GM23338 (cell line): ENCODE results near the gene CARHSP1. TPM values are rescaled to one million over a fixed set of nuclear protein-coding genes. Genes with fewer than 3 reads are reported as not detected.

Experiments used
- ATAC-seq: fragments of 200-7000 bp; cut with Tn5 transposase; 3 replicates; pipeline ENCODE4 v1.9.1; 2020
- DNase-seq: peaks from one replicate; pipeline ENCODE4 v3.0.0-alpha.2; 2015; ENCODE audit warnings: low spot score
- H2AFZ ChIP-seq: fragments of 200-600 bp; sonication (generic); 2 replicates; pipeline ENCODE4 v1.8.0; 2016; ENCODE audit warnings: antibody characterized with exemption, mild to moderate bottlenecking, moderate library complexity
- H3F3A ChIP-seq: fragments of 200-600 bp; sonication (generic); replicated peaks from 2 replicates; pipeline ENCODE4 v1.8.0; 2017; ENCODE audit warnings: antibody characterized with exemption, mixed run types, low read depth
- H3K27ac ChIP-seq: fragments of 200-600 bp; sonication (generic); 2 replicates; pipeline ENCODE4 v1.6.1; 2016; ENCODE audit warnings: low read depth
- H3K27me3 ChIP-seq: fragments of 200-600 bp; sonication (generic); 2 replicates; pipeline ENCODE4 v1.8.0; 2016; ENCODE audit warnings: mild to moderate bottlenecking, mixed run types, moderate library complexity; ENCODE audit not compliant: insufficient read depth
- H3K36me3 ChIP-seq: fragments of 200-600 bp; sonication (generic); 2 replicates; pipeline ENCODE4 v1.8.0; 2016; ENCODE audit warnings: mild to moderate bottlenecking; ENCODE audit not compliant: insufficient read depth
- H3K4me1 ChIP-seq: fragments of 200-600 bp; sonication (generic); 2 replicates; pipeline ENCODE4 v1.8.0; 2016; ENCODE audit warnings: mild to moderate bottlenecking, moderate library complexity; ENCODE audit not compliant: insufficient read depth
- H3K4me2 ChIP-seq: fragments of 200-600 bp; sonication (generic); 2 replicates; pipeline ENCODE4 v1.7.1; 2017; ENCODE audit warnings: mixed run types
- H3K4me3 ChIP-seq: fragments of 200-600 bp; sonication (generic); 2 replicates; pipeline ENCODE4 v1.6.1; 2016; ENCODE audit warnings: mixed run types
- H3K79me2 ChIP-seq: fragments of 200-600 bp; sonication (generic); replicated peaks from 2 replicates; pipeline ENCODE4 v1.8.0; 2017; ENCODE audit warnings: mild to moderate bottlenecking; ENCODE audit not compliant: insufficient read depth
- H3K9me2 ChIP-seq: fragments of 200-600 bp; sonication (generic); 2 replicates; pipeline ENCODE4 v1.8.0; 2017; ENCODE audit not compliant: insufficient read depth
- H4K20me1 ChIP-seq: fragments of 200-600 bp; sonication (generic); replicated peaks from 2 replicates; pipeline ENCODE4 v1.8.0; 2017; ENCODE audit warnings: mild to moderate bottlenecking; ENCODE audit not compliant: insufficient read depth
- H3K27ac Mint-ChIP-seq: 2 replicates; pipeline ENCODE4 v1.8.0; 2020; ENCODE audit warnings: inconsistent platforms, mild to moderate bottlenecking, moderate library complexity, mixed read lengths
- H3K27me3 Mint-ChIP-seq: 3 replicates; pipeline ENCODE4 v1.8.0; 2022; ENCODE audit warnings: low read depth, mild to moderate bottlenecking, moderate library complexity, mixed read lengths, inconsistent platforms; ENCODE audit not compliant: insufficient read depth, poor library complexity
- H3K36me3 Mint-ChIP-seq: 3 replicates; pipeline ENCODE4 v1.8.0; 2021; ENCODE audit warnings: low read depth, mild to moderate bottlenecking, inconsistent platforms, moderate library complexity, mixed read lengths
- H3K4me1 Mint-ChIP-seq: 3 replicates; pipeline ENCODE4 v1.8.0; 2020; ENCODE audit warnings: mild to moderate bottlenecking, inconsistent platforms, mixed read lengths
- H3K4me3 Mint-ChIP-seq: 3 replicates; pipeline ENCODE4 v1.8.0; 2021; ENCODE audit warnings: moderate library complexity, mild to moderate bottlenecking, inconsistent platforms, mixed read lengths
- H3K9me3 Mint-ChIP-seq: 3 replicates; pipeline ENCODE4 v1.8.0; 2020; ENCODE audit warnings: moderate library complexity, mild to moderate bottlenecking, inconsistent platforms, mixed read lengths
- CREB1 ChIP-seq: fragments of 250-450 bp; sonication (Bioruptor Pico); IDR thresholded peaks from 2 replicates; pipeline ENCODE4 v1.5.0; 2020; ENCODE audit warnings: low read depth, mild to moderate bottlenecking, moderate library complexity
- EZH2 ChIP-seq: fragments of 200-600 bp; sonication (generic); IDR thresholded peaks from one replicate; pipeline ENCODE4 v1.8.0; 2017; ENCODE audit warnings: antibody characterized with exemption, mild to moderate bottlenecking, low read depth; ENCODE audit not compliant: unreplicated experiment
- EZH2phosphoT487 ChIP-seq: fragments of 200-600 bp; sonication (generic); IDR thresholded peaks from one replicate; pipeline ENCODE4 v1.8.1; 2018; ENCODE audit warnings: antibody characterized with exemption; ENCODE audit not compliant: unreplicated experiment
- JUNB ChIP-seq: IDR thresholded peaks from one replicate; pipeline ENCODE4 v1.6.1; 2016; ENCODE audit warnings: antibody characterized with exemption; ENCODE audit not compliant: unreplicated experiment
- NANOG ChIP-seq: IDR thresholded peaks from 2 replicates; pipeline ENCODE4 v1.6.1; 2016; ENCODE audit warnings: antibody characterized with exemption, borderline replicate concordance
- POLR2AphosphoS5 ChIP-seq: IDR thresholded peaks from 2 replicates; pipeline ENCODE4 v1.6.1; 2016; ENCODE audit warnings: antibody characterized with exemption, low read depth
- STAT1 ChIP-seq: IDR thresholded peaks from one replicate; pipeline ENCODE4 v1.6.1; 2016; ENCODE audit warnings: antibody characterized with exemption; ENCODE audit not compliant: unreplicated experiment
- ZNF114 ChIP-seq: fragments of 250-450 bp; sonication (Bioruptor Pico); IDR thresholded peaks from 2 replicates; pipeline ENCODE4 v1.5.0; 2020; ENCODE audit warnings: mild to moderate bottlenecking, moderate library complexity
- ZNF331 ChIP-seq: fragments of 250-450 bp; sonication (Bioruptor Pico); IDR thresholded peaks from 2 replicates; pipeline ENCODE4 v1.5.0; 2020; ENCODE audit warnings: low read depth, mild to moderate bottlenecking, moderate library complexity
- polyA plus RNA-seq: library from polyadenylated mRNA; unstranded; fragments of >200 nt; fragmentation: Nextera tagmentation; extraction: Ambion mirVana; gene quantifications from 2 replicates; pipeline ENCODE4 v1.2.1, GENCODE V29; 2016
- total RNA-seq: library from RNA; depleted of rRNA; stranded (reverse); fragments of >200 nt; shearing (Covaris generic); gene quantifications from 2 replicates; pipeline ENCODE4 v1.2.3, GENCODE V29; 2014
- TF ChIP-seq, protein P1 (sequence below): fragments of 250-450 bp; sonication (Bioruptor Pico); IDR thresholded peaks from 2 replicates; pipeline ENCODE4 v1.5.0; 2020; ENCODE audit warnings: mild to moderate bottlenecking, moderate library complexity
- TF ChIP-seq, protein P2 (sequence below): IDR thresholded peaks from one replicate; pipeline ENCODE4 v1.6.1; 2018; ENCODE audit warnings: antibody characterized with exemption; ENCODE audit not compliant: unreplicated experiment
- TF ChIP-seq, protein P3 (sequence below), 2 experiments: fragments of 200-600 bp in 1 of 2; sonication (generic) in 1 of 2; conservative IDR thresholded peaks; 2 replicates each; pipeline versions ENCODE4 v1.5.1 to v1.6.1; 2016 to 2017; ENCODE audit warnings: antibody characterized with exemption in 2 of 2, low read depth in 2 of 2, mild to moderate bottlenecking in 2 of 2, moderate library complexity in 1 of 2
- TF ChIP-seq, protein P4 (sequence below): IDR thresholded peaks from 2 replicates; pipeline ENCODE4 v1.6.1; 2016; ENCODE audit warnings: antibody characterized with exemption

The CARHSP1 gene
- total and polyA plus RNA-seq, 2 experiments from 2014 or later, result 286 to 339 TPM

DNA sequence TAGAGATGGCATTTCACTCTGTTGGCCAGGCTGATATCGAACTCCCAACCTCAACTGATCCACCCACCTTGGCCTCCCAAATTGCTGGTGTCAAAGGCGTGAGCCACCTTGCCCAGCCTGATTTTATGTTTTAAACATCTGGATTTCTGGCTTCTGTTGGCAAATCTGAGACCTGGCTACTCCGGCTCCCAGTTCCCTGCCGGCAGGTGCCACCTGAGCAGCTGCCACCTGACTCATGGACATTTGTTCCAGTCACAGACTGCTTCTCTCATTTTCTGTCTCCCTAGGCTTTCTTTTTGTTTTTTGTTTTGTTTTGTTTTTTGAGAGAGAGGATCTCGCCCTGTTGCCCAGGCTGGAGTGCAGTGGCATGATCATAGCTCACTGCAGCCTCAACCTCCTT, 61.6 kb downstream of the CARHSP1 start:
- H3K79me2 ChIP-seq, result peaks cover 54% of the 10 kb centered on the region
- Mint-ChIP-seq H3K36me3 (peaks cover 96% of the 10 kb centered on the region), H3K4me3 (no peak overlapping the region)

More for the DNA sequence above, 61.6 kb downstream of the CARHSP1 start:
- Histone ChIP-seq H3F3A (peaks cover 16% of the 10 kb centered on the region; the same call in 1 of the 2 replicates), H3K4me3 (no peak overlapping the region), H3K4me1 (no peaks in the 10 kb centered on the region), H3K36me3 (peaks cover 77% of the 10 kb centered on the region), H4K20me1 (peaks cover 25% of the 10 kb centered on the region), H3K27ac (no peak overlapping the region), H3K27me3 (no peaks in the 10 kb centered on the region), H2AFZ (no peak overlapping the region), H3K4me2 (no peak overlapping the region), H3K9me2 (no peaks in the 10 kb centered on the region)
- DNase-seq (no peak), ATAC-seq (no peak)
- H3K4me1 Mint-ChIP-seq, result no peaks in the 10 kb centered on the region
- H3K27me3 Mint-ChIP-seq, result peaks cover 7% of the 10 kb centered on the region
- TF ChIP-seq ZNF114 (CRISPR knock-in tag), result no peak
- TF ChIP-seq, protein P1, sequence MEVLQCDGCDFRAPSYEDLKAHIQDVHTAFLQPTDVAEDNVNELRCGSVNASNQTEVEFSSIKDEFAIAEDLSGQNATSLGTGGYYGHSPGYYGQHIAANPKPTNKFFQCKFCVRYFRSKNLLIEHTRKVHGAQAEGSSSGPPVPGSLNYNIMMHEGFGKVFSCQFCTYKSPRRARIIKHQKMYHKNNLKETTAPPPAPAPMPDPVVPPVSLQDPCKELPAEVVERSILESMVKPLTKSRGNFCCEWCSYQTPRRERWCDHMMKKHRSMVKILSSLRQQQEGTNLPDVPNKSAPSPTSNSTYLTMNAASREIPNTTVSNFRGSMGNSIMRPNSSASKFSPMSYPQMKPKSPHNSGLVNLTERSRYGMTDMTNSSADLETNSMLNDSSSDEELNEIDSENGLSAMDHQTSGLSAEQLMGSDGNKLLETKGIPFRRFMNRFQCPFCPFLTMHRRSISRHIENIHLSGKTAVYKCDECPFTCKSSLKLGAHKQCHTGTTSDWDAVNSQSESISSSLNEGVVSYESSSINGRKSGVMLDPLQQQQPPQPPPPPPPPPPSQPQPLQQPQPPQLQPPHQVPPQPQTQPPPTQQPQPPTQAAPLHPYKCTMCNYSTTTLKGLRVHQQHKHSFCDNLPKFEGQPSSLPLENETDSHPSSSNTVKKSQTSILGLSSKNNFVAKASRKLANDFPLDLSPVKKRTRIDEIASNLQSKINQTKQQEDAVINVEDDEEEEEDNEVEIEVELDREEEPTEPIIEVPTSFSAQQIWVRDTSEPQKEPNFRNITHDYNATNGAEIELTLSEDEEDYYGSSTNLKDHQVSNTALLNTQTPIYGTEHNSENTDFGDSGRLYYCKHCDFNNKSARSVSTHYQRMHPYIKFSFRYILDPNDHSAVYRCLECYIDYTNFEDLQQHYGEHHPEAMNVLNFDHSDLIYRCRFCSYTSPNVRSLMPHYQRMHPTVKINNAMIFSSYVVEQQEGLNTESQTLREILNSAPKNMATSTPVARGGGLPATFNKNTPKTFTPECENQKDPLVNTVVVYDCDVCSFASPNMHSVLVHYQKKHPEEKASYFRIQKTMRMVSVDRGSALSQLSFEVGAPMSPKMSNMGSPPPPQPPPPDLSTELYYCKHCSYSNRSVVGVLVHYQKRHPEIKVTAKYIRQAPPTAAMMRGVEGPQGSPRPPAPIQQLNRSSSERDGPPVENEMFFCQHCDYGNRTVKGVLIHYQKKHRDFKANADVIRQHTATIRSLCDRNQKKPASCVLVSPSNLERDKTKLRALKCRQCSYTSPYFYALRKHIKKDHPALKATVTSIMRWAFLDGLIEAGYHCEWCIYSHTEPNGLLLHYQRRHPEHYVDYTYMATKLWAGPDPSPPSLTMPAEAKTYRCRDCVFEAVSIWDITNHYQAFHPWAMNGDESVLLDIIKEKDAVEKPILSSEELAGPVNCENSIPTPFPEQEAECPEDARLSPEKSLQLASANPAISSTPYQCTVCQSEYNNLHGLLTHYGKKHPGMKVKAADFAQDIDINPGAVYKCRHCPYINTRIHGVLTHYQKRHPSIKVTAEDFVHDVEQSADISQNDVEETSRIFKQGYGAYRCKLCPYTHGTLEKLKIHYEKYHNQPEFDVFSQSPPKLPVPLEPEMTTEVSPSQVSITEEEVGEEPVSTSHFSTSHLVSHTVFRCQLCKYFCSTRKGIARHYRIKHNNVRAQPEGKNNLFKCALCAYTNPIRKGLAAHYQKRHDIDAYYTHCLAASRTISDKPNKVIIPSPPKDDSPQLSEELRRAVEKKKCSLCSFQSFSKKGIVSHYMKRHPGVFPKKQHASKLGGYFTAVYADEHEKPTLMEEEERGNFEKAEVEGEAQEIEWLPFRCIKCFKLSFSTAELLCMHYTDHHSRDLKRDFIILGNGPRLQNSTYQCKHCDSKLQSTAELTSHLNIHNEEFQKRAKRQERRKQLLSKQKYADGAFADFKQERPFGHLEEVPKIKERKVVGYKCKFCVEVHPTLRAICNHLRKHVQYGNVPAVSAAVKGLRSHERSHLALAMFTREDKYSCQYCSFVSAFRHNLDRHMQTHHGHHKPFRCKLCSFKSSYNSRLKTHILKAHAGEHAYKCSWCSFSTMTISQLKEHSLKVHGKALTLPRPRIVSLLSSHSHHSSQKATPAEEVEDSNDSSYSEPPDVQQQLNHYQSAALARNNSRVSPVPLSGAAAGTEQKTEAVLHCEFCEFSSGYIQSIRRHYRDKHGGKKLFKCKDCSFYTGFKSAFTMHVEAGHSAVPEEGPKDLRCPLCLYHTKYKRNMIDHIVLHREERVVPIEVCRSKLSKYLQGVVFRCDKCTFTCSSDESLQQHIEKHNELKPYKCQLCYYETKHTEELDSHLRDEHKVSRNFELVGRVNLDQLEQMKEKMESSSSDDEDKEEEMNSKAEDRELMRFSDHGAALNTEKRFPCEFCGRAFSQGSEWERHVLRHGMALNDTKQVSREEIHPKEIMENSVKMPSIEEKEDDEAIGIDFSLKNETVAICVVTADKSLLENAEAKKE (CRISPR knock-in tag), result no peak
- TF ChIP-seq, protein P2, sequence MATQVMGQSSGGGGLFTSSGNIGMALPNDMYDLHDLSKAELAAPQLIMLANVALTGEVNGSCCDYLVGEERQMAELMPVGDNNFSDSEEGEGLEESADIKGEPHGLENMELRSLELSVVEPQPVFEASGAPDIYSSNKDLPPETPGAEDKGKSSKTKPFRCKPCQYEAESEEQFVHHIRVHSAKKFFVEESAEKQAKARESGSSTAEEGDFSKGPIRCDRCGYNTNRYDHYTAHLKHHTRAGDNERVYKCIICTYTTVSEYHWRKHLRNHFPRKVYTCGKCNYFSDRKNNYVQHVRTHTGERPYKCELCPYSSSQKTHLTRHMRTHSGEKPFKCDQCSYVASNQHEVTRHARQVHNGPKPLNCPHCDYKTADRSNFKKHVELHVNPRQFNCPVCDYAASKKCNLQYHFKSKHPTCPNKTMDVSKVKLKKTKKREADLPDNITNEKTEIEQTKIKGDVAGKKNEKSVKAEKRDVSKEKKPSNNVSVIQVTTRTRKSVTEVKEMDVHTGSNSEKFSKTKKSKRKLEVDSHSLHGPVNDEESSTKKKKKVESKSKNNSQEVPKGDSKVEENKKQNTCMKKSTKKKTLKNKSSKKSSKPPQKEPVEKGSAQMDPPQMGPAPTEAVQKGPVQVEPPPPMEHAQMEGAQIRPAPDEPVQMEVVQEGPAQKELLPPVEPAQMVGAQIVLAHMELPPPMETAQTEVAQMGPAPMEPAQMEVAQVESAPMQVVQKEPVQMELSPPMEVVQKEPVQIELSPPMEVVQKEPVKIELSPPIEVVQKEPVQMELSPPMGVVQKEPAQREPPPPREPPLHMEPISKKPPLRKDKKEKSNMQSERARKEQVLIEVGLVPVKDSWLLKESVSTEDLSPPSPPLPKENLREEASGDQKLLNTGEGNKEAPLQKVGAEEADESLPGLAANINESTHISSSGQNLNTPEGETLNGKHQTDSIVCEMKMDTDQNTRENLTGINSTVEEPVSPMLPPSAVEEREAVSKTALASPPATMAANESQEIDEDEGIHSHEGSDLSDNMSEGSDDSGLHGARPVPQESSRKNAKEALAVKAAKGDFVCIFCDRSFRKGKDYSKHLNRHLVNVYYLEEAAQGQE, result no peak
- TF ChIP-seq ZNF331 (CRISPR knock-in tag), result no peak
- no peak for TF ChIP-seq STAT1
- TF ChIP-seq, protein P3, sequence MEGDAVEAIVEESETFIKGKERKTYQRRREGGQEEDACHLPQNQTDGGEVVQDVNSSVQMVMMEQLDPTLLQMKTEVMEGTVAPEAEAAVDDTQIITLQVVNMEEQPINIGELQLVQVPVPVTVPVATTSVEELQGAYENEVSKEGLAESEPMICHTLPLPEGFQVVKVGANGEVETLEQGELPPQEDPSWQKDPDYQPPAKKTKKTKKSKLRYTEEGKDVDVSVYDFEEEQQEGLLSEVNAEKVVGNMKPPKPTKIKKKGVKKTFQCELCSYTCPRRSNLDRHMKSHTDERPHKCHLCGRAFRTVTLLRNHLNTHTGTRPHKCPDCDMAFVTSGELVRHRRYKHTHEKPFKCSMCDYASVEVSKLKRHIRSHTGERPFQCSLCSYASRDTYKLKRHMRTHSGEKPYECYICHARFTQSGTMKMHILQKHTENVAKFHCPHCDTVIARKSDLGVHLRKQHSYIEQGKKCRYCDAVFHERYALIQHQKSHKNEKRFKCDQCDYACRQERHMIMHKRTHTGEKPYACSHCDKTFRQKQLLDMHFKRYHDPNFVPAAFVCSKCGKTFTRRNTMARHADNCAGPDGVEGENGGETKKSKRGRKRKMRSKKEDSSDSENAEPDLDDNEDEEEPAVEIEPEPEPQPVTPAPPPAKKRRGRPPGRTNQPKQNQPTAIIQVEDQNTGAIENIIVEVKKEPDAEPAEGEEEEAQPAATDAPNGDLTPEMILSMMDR (conservative IDR thresholded peaks at IDR 0.05; ENCODE audit: low read depth in 2 of 2), result no peak
- no peak for TF ChIP-seq POLR2AphosphoS5
- TF ChIP-seq NANOG, result no peak
- TF ChIP-seq EZH2, result no peak
- TF ChIP-seq EZH2phosphoT487, result no peak
- TF ChIP-seq JUNB, result no peak
- TF ChIP-seq, protein P4, sequence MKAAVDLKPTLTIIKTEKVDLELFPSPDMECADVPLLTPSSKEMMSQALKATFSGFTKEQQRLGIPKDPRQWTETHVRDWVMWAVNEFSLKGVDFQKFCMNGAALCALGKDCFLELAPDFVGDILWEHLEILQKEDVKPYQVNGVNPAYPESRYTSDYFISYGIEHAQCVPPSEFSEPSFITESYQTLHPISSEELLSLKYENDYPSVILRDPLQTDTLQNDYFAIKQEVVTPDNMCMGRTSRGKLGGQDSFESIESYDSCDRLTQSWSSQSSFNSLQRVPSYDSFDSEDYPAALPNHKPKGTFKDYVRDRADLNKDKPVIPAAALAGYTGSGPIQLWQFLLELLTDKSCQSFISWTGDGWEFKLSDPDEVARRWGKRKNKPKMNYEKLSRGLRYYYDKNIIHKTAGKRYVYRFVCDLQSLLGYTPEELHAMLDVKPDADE, result no peak
- TF ChIP-seq CREB1, result no peak
- H3K9me3 Mint-ChIP-seq, result no peaks in the 10 kb centered on the region; the same call in 2 of the 3 replicates
- no peak overlapping the region for H3K27ac Mint-ChIP-seq
